ENCODE data around the gene KRT4.

Gene KRT4

DNA sequence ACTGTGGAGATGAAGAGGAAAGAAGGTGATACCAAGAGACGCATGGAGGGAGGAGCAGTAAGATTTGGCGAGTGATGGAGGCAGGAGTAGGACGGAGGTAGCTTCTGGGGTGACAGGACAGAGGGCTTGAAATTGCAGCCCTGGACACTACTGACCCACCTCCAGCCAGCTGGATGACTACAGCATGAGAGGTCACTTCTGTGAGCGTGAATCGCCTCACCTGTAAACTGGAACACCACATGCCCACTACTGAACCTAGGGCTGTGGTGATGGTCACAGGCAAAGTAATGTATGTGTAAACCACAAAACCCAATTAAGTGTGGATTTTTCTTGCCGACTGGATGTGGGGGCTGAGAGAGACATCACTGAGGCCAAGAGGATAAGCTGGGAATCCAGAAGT, 6.6 kb upstream of the KRT4 start:
- Histone ChIP-seq H3K4me1 (peaks cover 11% of the 10 kb centered on the region), H3K79me2 (no peaks in the 10 kb centered on the region), H3K4me3 (ENCODE audit: low read depth, low read length) (no peak overlapping the region), H3K27ac (no peak overlapping the region), H3K9me3 (ENCODE audit: control insufficient read depth, low read length) (no peaks in the 10 kb centered on the region), H3K36me3 (ENCODE audit: control insufficient read depth, insufficient read depth, low read length) (no peaks in the 10 kb centered on the region), H2AFZ (no peak overlapping the region), H3K9ac (no peak overlapping the region), H3K27me3 (ENCODE audit: control insufficient read depth, insufficient read depth, low read length) (no peaks in the 10 kb centered on the region), H3K4me2 (ENCODE audit: low read length) (no peak overlapping the region)
- TF ChIP-seq CTCF (IDR thresholded peaks at IDR 0.05): no peak

DNA sequence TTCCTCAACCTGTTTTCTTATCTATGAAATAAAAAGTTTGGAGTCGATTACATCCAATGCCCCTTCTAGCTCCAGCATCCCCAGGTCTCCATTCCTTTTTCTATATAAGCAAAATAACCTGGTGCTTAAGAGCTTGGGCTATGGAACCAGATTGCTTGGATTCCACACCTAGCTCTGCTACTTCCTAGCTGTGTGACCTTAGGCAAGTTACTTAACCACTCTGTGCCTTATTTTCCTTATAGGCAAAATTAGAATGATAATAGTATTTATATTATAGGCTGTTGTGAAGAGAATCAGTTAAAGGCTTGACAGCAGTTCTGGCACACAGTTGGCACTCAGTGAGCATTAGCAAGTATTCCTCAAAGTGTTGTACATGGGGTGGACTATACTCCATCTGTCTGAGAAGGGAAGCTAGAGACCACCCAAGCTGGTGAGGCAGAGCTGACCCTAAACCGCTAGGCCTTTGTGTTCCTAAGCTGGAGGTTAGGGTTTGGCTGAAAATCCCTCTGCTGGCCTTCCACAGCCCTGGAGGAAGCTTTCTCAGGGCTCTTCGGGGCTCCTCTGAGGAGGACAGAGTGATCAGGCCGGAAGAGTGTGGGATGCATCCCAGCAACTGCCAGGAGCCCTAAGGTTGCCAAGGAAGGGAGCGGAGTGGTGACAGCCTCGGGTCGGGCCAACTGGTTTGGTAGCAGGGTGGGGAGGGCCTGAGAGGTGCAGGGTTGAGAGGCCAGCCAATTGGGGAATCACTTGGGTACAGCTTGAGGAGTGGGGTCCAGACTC, 6.0 kb upstream of the KRT4 start:
- H3K27me3 ChIP-seq (ENCODE audit: control insufficient read depth, insufficient read depth, low read length): no peaks in the 10 kb centered on the region
- H3K79me2 ChIP-seq: no peaks in the 10 kb centered on the region
- H3K27ac ChIP-seq: no peak overlapping the region
- H2AFZ ChIP-seq: no peak overlapping the region
- TF ChIP-seq CTCF (IDR thresholded peaks at IDR 0.05): no peak
- H3K4me2 ChIP-seq (ENCODE audit: low read length): no peak overlapping the region
- no peak overlapping the region for H3K9ac ChIP-seq
- peaks cover 11% of the 10 kb centered on the region for H3K4me1 ChIP-seq
- H3K9me3 ChIP-seq (ENCODE audit: control insufficient read depth, low read length): no peaks in the 10 kb centered on the region
- H3K4me3 ChIP-seq (ENCODE audit: low read depth, low read length): no peak overlapping the region
- H3K36me3 ChIP-seq (ENCODE audit: control insufficient read depth, insufficient read depth, low read length): no peaks in the 10 kb centered on the region

- Histone ChIP-seq H3K36me3 (ENCODE audit: control insufficient read depth, insufficient read depth, low read length) (no peaks in the 10 kb centered on the region), H3K9me3 (ENCODE audit: control insufficient read depth, low read length) (no peaks in the 10 kb centered on the region), H3K27ac (no peak overlapping the region), H3K79me2 (no peaks in the 10 kb centered on the region), H3K27me3 (ENCODE audit: control insufficient read depth, insufficient read depth, low read length) (no peaks in the 10 kb centered on the region), H3K4me2 (ENCODE audit: low read length) (no peak overlapping the region), H3K9ac (no peak overlapping the region), H3K4me3 (ENCODE audit: low read depth, low read length) (no peak overlapping the region), H3K4me1 (peaks cover 11% of the 10 kb centered on the region), H2AFZ (peak overlapping the region; percentile 50)
- TF ChIP-seq CTCF (IDR thresholded peaks at IDR 0.05): no peak
Observed at GRCh38 chr12:52818887-52819420, 5.0 kb upstream of the KRT4 start.

- Histone ChIP-seq H3K27ac (no peak overlapping the region), H3K9ac (no peak overlapping the region), H3K79me2 (no peaks in the 10 kb centered on the region), H3K4me1 (peaks cover 11% of the 10 kb centered on the region), H3K9me3 (ENCODE audit: control insufficient read depth, low read length) (no peaks in the 10 kb centered on the region), H2AFZ (peak overlapping the region; percentile 50), H3K4me2 (ENCODE audit: low read length) (no peak overlapping the region), H3K27me3 (ENCODE audit: control insufficient read depth, insufficient read depth, low read length) (no peaks in the 10 kb centered on the region), H3K4me3 (ENCODE audit: low read depth, low read length) (no peak overlapping the region), H3K36me3 (ENCODE audit: control insufficient read depth, insufficient read depth, low read length) (no peaks in the 10 kb centered on the region)
- TF ChIP-seq CTCF (IDR thresholded peaks at IDR 0.05): no peak
Observed at GRCh38 chr12:52818388-52818787, 4.5 kb upstream of the KRT4 start.
